Left hindlimb (tissue), 1 donor: ENCODE data around the gene SOCS4.
"Not testable (repeated sequence)": the region's sequence is repeated elsewhere in the genome, so short reads cannot be mapped to it uniquely, and the experiment has no call there.

Source experiments
- DNase-seq: peaks from one replicate; pipeline ENCODE4 v3.0.0-alpha.2; 2018

SOCS4 gene, protein sequence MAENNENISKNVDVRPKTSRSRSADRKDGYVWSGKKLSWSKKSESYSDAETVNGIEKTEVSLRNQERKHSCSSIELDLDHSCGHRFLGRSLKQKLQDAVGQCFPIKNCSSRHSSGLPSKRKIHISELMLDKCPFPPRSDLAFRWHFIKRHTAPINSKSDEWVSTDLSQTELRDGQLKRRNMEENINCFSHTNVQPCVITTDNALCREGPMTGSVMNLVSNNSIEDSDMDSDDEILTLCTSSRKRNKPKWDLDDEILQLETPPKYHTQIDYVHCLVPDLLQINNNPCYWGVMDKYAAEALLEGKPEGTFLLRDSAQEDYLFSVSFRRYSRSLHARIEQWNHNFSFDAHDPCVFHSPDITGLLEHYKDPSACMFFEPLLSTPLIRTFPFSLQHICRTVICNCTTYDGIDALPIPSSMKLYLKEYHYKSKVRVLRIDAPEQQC

DNA sequence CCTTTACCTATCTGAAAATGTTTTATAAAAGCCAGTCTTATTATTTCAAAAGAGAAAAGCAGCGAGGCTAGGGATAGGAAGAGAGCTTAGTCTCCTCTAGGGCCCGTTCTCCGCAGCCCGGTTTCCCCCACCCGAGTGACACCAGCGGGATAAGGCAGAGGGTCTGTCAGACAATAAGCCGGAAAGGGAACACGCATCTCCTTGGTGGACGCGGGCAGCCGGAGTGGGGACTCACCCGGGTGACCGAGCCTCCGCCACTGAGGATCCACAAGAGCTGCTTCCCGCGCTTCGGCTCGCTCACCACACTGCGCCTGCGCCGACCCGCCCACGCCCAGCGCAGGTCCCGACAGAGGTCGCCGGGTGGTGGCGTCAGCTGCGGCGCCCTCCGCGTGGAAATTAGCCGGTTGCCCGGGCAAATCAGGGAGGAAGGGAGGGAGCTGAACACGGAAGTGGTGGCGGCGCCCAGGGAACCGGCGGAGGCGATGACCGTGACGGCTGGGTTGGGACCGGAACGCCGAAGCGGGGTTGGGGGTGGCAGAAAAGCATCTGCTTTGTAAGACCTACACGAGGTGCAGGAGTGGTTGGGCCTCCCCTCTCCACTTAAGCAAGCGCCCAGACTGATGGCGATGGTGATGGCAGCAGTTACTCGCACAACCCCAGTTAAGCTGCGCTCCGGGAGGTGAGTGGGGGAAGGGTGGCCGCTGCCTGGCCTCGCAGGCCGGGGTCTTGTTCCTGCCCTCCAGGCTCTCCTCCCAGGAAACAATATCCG is at the start of gene SOCS4, which contains the start of gene WDHD1:
Gene SOCS4 (plus strand): TSS at position 444 of the 769 bp plus-strand sequence. CDS start 15,806 bp downstream, outside the sequence.
Gene WDHD1 (minus strand): TSS at position 307 of the 769 bp plus-strand sequence. CDS start 312 bp downstream, outside the sequence.
- peak; percentile 97 for DNase-seq

DNA sequence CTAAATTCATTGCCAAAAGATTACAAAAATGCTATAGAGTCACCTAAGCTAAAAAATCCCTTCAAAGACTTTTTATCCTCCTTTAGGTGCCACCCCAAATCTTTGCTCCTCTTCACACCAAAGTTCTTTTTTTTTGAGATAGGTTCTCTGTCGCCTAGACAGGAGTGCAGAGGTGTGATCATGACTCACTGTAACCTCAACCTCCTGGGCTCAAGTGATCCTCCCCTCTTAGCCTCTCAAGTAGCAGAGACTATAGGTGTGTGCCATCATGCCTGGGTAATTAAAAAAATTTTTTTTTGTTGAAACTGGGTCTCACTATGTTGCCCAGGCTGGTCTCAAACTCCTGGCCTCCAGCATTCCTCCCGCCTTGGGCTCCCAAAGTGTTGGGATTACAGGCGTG is 48.0 kb upstream of the SOCS4 start:
- DNase-seq = no peak

DNA sequence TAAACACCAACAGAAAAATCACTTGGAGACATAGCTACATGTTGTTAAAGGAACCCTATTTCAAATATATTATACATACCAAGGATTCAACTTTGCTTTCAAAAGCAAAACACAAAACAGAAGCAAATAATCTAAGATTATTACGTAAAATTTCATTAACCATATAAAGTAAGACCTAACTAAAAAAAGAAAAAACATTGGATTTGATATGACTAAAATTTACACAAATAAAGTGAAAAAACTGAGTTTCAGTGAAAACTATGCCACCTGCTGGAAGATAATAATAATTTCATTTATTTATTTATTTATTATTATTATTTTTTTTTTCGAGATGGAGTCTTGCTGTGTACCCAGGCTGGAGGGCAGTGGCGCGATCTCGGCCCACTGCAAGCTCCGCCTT is 45.3 kb upstream of the SOCS4 start:
- DNase-seq = no peak

DNA sequence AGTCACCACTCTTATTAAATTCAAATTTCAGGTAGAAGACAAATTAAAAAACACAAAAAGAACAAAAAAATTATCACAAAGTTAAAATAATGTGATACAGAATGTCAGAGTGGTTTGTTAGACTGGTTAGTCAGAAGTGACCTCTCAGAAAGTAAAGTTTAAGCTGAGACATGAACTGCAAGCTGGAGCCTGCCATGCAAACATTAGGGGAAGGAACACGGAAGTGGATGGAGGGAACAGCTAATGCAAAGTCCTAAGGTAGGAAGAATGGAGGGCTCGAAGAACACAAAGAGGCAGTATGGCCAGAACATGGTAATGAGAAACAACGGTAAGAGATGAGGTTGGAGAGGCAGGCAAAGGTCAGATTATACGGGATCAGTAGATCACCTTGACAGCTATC is 41.9 kb upstream of the SOCS4 start:
- DNase-seq = no peak

DNA sequence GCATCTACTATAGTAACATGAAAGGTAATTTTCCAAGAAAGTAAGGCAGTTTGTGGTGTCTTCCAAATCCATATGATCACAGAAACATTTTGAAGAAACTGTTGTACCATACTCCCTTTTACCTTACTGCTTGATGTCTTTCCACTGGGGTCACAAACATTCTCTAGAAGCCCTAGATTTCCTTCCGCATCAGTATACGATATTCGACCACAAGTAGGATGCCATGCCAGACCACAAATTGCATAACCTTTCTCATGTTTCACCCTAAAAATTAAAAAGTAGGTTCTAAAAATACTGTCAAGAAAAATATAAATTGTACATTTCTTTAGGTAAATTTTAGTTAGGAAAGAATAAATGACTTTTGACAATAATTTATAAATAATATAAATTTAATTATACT is 26.7 kb upstream of the SOCS4 start:
- DNase-seq = no peak

DNA sequence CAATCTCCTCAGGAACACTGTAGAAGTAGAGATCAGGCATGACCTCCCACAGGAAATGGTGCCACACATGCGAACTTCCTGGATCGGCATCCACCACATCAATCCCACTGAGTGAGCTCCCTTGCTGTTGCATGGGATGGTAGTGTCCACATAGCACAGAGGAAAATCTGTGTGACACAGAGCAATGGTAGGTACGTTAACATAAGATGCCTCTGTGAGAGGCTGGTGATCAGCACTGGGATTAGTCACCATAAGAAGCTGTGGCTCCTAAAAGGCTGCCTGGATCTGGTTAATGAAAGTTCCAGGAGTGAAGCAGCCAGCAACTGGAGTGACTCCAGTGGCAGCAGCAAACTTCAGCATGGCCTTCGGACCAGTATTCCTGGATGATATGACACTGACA is 22.0 kb upstream of the SOCS4 start:
- no peak for DNase-seq

DNA sequence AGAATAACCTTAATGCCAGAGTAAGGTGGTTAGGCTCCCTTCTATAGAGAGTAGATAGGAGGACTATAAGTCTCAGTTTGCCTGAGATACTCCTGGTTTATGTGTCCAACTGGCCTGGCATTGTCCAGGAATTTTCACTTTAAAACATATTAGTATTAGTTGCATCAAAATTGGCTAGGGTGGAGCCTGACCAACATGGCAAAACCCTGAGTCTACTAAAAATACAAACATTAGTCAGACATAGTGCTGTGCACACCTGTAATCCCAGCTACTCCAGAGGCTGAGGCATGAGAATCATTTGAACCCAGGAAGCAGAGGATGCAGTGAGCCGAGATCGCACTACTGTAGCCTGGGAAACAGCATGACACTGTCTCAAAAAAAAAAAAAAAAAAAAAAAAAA is 12.0 kb upstream of the SOCS4 start:
- no peak for DNase-seq

DNA sequence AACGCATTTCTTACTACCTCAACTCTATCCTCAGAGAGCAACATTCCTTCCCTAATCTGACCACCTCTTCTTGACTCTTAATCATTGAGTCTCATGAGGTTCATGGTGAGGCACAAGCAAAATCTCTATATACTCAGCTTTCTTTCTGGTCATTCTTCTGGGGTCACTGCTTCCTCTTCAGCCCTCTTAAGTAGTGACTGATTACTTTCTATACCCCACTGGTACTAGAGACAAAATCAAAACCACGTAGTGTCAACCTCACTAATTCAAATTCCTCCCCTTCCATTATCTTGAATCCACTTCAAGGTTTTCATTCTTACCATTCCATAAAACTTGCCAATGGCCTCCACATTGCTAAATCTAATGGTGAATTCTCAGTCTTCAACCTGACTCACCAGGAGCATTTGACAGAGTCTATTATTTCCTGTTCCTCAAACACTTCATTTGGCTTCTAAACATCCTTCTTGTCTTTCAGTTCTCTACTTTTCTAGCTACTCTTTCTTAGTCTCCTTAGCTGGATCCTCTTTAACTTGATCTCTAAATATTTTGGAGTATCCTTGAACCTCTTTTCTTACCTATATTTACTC is 7.0 kb upstream of the SOCS4 start:
- no peak for DNase-seq

DNA sequence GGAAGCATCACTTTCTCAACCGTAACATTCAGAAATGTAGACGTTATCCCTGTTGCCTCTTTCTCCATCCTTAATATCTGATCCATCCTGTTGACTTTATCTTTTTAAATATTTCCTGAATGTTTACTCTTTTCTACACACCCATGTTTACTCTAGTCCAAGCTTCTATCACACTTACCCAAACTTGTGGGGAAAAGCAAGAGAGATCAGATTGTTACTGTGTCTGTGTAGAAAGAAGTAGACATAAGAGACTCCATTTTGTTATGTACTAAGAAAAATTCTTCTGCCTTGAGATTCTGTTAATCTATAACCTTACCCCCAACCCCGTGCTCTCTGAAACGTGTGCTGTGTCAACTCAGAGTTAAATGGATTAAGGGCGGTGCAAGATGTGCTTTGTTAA is 2.7 kb upstream of the SOCS4 start:
- not testable (repeated sequence) for DNase-seq

DNA sequence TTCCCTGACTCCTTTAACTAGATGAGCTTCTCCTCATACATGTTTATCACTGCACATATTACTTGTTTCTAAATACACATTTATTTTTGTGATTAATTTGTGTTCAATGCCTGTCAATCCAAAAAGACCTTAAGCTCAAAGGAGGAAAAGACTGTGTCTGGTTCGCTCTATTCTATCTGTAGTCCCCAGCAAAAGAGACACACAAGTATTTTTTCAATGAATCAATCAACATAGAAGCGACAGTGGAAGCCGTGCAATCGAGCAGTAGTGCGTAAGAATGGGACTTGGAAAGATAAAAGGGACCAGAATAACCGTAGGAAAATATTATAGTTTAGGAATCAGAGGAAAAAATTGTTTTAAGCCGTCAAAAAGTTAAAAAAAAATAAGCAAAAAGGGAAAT is 1.1 kb upstream of the SOCS4 start:
- DNase-seq = no peak

DNA sequence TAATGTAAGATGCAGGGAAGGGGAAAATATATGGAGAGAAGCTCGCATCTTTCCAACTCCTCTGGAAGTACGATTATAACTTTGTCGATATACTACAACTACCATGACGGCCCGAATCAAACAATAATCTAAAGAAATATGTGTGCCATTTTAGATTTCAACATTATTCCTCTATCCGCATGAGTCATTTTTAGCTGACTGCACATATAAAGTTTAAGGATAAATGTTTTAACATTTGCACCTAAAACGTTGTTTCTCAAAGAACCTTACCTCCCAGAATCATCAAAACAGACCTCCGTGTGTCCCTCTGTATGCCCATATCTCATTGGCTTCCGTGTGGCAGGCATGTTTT is 619 bp upstream of the SOCS4 start:
- DNase-seq = no peak

DNA sequence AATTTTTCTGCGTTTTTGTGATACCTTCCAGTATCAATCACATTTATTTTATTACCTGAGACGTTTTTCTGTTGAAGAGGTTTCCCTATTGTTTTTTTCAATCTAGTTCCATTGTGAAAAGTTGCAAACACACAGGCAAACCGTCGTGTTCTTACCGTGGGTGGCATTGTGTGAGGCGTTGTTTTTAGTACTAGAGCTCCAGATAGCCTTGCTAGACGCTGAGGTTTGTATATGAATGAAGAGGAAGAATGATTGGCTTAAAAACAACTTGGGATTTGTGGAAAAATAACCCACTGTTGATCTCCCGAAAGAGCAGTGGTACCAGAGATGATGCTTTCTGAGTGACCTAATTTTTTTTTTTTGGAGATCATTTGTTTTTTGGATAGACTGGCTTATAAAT is 1.0 kb downstream of the SOCS4 start:
- DNase-seq = no peak

DNA sequence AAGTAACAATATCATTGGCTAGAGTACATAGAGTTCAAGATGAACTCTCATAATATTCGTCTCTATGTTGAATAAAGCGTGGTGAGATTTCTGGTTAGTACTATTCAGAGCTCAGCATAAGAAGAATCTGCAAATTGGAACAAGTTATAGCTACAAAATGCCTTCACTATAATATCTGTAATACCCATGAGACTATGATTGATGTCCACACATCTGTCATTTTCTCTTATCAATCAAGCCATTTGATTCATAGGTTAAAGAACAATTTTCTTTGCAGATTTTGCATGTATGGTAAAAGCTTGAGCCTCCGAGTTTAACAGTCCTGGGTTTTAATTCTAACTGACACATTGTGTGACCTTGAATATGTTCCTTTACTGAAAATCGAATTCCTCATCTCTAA is 1.4 kb downstream of the SOCS4 start:
- DNase-seq = no peak

DNA sequence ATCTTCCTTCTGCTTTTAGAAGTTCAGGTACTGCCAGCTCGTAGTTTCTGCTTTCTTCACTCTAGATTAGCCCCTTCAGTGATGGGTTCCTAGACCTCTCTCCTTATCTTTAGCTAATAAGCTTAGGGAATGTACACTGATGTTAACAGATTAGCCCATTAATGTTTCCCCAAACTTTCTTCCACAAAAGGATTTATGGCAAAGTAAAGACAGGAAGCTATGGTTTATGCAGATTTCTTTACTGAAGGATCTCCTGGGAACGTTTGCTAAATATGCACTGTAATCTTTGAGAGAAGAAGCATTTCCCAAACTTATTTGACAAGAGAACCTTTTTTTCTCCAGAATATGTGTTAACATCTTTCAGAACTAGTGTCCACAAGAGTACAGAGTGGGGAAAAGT is 4.2 kb downstream of the SOCS4 start:
- DNase-seq = no peak

DNA sequence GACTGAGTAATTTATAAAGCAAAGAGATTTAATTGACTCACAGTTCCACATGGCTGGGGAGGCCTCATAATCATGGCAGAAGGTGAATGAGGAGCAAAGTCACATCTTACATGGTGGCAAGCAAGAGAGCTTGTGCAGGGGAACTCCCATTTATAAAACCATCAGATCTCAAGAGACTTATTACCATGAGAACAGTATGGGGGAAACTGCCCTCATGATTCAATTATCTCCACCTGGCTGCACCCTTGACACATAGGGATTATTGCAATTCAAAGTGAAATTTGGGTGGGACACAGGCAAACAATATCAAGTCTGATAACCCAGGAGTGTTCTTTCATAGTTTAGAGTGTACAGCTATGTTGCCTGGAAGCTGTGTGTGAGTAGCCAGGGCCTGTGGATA is 11.0 kb downstream of the SOCS4 start:
- DNase-seq = not testable (repeated sequence)

DNA sequence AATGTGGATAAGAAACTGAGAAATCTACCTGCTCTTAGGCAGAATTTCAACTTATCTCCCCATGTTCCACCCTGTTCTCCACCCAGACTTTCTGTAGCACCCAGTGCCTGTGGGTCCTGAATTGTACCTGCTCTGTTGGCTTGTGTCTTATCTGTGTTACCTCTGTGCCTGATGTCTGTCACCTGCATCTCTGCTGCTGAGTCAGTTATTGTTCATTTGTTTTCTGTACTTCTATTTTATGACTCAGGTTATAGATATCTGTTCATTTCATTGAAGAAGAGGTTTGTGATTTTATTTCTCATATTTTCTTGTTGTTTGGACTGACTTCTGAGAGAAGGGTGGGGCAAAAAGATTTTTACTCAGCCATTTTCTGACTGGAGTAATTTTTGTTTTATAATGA is 11.7 kb downstream of the SOCS4 start:
- no peak for DNase-seq

DNA sequence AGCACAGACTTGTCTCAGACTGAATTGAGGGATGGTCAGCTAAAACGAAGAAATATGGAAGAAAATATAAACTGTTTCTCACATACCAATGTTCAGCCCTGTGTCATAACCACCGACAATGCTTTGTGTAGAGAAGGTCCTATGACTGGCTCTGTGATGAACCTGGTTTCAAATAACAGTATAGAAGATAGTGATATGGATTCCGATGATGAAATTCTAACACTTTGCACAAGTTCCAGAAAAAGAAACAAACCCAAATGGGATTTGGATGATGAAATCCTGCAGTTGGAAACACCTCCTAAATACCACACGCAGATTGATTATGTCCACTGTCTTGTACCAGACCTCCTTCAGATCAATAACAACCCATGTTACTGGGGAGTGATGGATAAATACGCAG is 16.5 kb downstream of the SOCS4 start:
- DNase-seq = no peak

DNA sequence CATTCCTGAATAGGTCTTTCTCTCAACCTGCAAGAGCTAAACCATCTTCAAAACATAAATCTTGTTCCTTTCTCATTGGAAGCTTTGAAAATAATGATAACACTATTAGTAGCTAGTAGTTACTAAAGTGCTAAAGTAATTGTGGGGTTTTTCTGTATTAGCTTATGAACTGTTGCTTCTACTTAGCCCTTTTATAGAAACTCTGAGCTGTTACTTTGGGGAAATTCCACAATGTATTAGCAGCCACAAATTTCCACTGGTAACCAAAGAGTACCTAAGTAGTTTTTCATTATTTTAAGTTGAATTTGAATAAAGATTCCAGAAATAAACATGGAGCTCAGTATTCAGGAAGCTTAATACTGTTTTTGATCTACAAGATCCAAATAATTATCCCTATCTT is 18.1 kb downstream of the SOCS4 start:
- no peak for DNase-seq

DNA sequence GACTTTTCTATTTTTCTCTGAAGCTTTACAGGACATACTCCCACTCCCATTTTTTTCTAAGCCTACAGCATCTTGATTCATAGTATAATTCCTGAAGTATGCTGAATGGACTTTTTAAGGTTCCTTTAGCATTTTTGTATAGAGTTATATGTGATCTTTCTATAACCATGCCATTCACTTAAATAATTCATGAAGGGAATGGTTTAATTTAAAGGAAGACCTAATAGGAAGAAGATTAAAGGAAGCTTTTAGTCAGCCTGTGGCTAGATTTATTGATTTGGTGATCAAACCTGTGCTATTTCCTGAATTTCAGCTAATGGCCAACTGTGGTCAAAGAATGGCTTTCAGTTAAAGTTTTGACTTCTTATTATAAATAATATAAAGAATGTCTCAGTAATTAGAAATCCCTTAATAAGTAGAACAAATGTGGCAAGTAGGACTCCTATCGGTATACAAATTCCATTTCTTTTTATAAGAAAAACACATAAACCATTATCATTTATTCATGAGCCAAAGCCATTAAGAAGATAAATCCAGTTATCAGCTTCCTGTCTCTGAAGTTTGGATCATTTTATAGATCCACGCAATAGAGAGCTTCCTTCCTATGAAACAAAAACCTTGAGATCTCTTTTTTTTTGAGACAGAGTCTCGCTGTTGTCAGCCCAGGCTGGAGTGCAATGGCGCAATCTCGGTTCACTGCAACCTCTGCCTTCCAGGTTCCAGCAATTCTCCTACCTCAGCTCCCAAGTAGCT is 20.4 kb downstream of the SOCS4 start:
- no peak for DNase-seq

DNA sequence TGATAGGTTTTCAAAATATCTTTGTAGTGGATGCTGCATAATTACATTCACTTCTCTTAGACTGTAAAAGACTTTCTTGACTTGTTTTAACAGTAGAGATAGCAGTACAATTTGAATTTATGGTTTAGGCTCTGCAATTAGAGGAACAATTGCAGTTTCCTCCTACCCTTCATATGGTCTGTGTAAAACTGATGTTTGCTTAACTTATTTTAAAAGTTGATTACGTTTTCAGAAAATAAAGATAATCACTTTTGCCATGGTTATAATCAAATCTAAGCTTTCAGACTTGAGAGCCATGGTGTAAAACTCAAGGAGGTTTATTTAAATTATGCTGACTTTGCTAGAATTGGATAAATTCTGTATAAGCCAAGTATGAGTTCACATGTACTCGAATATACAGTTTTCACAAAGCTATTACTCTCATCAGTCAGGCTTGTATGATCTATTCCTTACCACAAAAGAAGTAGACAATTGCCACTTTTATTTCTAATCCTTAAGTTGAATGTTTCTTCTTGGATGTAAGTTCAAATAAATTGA is 21.9 kb downstream of the SOCS4 start:
- no peak for DNase-seq

DNA sequence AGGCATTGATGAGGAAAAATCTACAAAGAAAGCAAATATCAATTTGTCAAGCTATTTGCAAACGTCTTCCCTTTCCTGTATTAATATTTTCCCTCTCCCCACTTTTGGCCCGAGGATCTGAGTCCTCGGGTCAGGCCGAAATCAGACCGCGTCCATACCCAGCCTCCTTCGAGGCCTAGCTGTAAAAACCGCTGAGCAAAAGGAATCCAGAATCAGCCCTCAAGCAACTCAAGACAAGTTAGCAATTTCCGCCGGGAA is 24.1 kb downstream of the SOCS4 start:
- DNase-seq = no peak

DNA sequence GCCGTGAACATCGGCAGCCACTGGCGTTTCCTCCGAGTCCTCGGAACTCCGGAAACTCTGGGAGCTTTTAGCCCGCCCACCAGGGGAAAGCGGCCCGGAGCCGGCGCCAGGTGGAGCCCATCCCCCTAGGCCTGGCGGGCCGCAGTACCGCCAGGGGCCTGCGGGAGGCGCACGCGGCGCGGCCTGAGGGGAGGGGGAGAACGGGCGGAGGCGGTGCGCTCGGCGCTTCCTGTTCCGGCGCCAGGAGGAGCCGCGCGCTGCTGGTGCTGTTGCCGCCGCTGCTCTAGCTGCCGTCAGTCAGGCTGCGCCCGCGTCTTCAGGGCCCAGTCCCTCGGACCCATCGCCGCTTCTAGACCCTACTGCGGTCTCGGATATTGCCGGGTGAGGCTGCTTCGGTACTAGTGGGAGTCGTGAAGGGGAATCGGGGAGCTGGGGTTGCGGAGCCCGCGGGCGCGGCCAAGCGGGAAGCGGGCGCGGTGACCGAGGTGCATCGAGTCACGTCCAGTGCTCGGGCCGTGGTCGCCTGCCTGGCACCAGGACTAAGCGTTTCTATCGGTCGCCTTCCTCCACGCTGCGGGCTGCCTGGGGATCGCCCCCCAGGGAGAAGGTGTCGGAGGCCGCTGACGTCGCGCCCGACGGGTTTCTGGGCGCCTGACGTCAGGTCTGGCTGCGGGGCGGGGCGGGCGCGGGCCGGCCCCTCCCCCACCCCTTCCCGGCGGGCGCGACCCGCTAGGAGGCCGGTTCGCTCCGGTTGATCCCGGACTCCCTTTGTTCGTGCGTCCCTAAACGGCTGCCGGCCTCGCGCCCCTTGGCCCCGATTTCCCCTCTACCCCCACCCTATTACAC is 24.6 kb downstream of the SOCS4 start, which contains the start of gene MAPK1IP1L:
Gene MAPK1IP1L (plus strand): TSS at position 225 of the 846 bp plus-strand sequence. CDS start 10,037 bp downstream, outside the sequence.
- DNase-seq = peak; percentile 97
